Measurements from ENCODE around the gene VASH1.
A peak's percentile ranks its signal among the peaks of the same experiment; 100 is the strongest.

VASH1 gene

DNA sequence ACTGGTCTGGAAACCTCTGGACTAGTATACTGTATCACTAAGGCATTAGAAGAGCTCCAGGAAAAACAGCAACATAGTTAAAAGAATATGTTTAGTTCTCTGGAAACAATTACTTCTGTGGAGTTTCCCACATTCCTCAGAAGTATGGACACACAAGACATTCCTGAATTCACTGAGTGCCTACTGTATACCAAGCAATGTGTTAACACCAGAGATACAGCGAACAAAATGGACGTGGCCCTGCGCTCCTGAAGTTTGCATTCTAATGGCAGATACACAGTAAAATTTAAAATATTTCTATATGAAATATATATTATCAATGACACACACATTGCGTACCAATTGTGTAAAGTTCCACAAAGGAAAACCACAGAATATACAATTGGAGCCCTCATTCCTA, 50.3 kb downstream of the VASH1 start:
- H3K4me1 Mint-ChIP-seq: peaks cover 38% of the 10 kb centered on the region
- TF ChIP-seq CTCF (IDR thresholded peaks at IDR 0.05; ENCODE audit: unreplicated experiment in 3 of 3): no peak
- peak overlapping the region; percentile 49 to 84 (median 82) for H3K27ac Mint-ChIP-seq
- peak overlapping the region; percentile 92 to 99 (median 98) for H3K4me3 Mint-ChIP-seq
- no peaks in the 10 kb centered on the region for H3K9me3 Mint-ChIP-seq
- H3K36me3 Mint-ChIP-seq (ENCODE audit: low read depth): peaks cover 27% of the 10 kb centered on the region
- no peaks in the 10 kb centered on the region for H3K27me3 Mint-ChIP-seq (ENCODE audit: low read depth)

- H3K36me3 Mint-ChIP-seq (ENCODE audit: low read depth): peaks cover 22% of the 10 kb centered on the region
- peak overlapping the region; percentile 92 to 99 (median 98) for H3K4me3 Mint-ChIP-seq
- peaks cover 38% of the 10 kb centered on the region for H3K4me1 Mint-ChIP-seq
- no peaks in the 10 kb centered on the region for H3K27me3 Mint-ChIP-seq (ENCODE audit: low read depth)
- TF ChIP-seq CTCF (IDR thresholded peaks at IDR 0.05; ENCODE audit: unreplicated experiment in 3 of 3): no peak
- peak overlapping the region; percentile 82 to 94 (median 86) for H3K27ac Mint-ChIP-seq
- H3K9me3 Mint-ChIP-seq: no peaks in the 10 kb centered on the region
These were observed 50.8 kb downstream of the VASH1 start for GRCh38 chr14:76812093-76812421.

GRCh38 chr14:76812422-76813383, 51.4 kb downstream of the VASH1 start, which contains the start of gene ANGEL1:
Gene ANGEL1, minus strand, starts transcription at chr14:76812882. Its CDS starts 55 bp downstream, at chr14:76812827.
- Mint-ChIP-seq H3K9me3 (no peaks in the 10 kb centered on the region), H3K36me3 (ENCODE audit: low read depth) (peaks cover 16% of the 10 kb centered on the region), H3K4me1 (peaks cover 38% of the 10 kb centered on the region), H3K27ac (peak within 1 kb of the TSS; percentile 82 to 94 (median 86)), H3K4me3 (peak within 1 kb of the TSS; percentile 92 to 99 (median 98)), H3K27me3 (ENCODE audit: low read depth) (no peaks in the 10 kb centered on the region)
- TF ChIP-seq CTCF (IDR thresholded peaks at IDR 0.05; ENCODE audit: unreplicated experiment in 3 of 3): no peak

DNA sequence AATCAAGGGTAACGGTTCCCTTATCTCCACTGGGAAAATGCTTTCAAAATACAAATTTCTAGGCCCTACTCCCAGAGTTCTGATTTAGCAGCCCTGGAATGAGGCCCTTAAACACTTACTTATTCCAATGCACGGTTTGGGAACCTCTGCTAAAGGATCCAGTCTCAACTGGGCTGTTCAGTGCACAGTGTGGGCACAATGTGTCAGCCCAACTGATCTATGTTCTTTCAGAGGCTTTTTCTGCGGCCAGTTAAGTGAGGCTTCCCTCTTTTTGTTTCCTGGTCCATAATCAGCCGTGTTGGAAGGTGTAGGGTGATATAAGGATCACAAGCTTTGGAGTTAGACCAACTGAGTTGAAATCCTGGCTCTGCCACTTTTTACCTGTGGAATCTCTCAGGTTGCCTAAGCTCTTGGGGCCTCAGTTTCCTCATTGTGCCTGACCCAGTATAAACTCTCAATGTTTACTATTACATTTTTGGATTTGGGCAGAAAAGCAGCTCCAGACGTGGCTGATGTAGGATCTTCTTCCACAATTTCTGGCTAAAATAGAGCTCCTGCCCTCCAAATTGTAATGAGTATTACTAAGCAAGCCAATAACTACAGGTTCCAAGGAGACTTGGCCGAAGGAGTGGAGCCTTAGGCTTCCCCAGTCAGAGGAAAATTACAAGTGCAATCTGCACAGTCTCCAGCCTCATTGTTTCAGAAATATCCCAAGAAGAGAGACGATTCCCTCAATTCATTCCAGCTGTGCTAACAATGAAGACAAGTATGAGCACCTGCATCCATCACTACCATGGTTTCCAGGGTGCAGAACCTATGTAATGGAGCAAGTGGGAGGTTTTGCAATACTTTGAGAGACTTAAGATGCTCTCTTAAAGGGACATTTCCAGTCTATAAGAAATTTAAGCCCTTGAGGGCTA, 53.7 kb downstream of the VASH1 start:
- Mint-ChIP-seq H3K9me3 (no peaks in the 10 kb centered on the region), H3K27me3 (ENCODE audit: low read depth) (no peaks in the 10 kb centered on the region)
- TF ChIP-seq CTCF (IDR thresholded peaks at IDR 0.05; ENCODE audit: unreplicated experiment in 3 of 3): no peak

GRCh38 chr14:76820700-76821099, 59.4 kb downstream of the VASH1 start:
- Mint-ChIP-seq H3K36me3 (ENCODE audit: low read depth) (no peaks in the 10 kb centered on the region), H3K9me3 (peaks cover 10% of the 10 kb centered on the region), H3K27me3 (ENCODE audit: low read depth) (peaks cover 1% of the 10 kb centered on the region), H3K4me1 (no peaks in the 10 kb centered on the region), H3K27ac (no peak overlapping the region), H3K4me3 (no peak overlapping the region)
- TF ChIP-seq CTCF (IDR thresholded peaks at IDR 0.05; ENCODE audit: unreplicated experiment in 3 of 3): no peak

More for the DNA sequence above, 53.7 kb downstream of the VASH1 start:
- peak overlapping the region in 2 of 3 experiments; percentile 64 to 65 for H3K27ac Mint-ChIP-seq
- H3K4me1 Mint-ChIP-seq: peaks cover 32% of the 10 kb centered on the region
- no peaks in the 10 kb centered on the region for H3K36me3 Mint-ChIP-seq (ENCODE audit: low read depth)
- peak overlapping the region in 2 of 3 experiments; percentile 16 to 89 for H3K4me3 Mint-ChIP-seq
